K562 (cell line): ENCODE data around the gene TWSG1. TPM values are rescaled to one million over a fixed set of nuclear protein-coding genes. Genes with fewer than 3 reads are reported as not detected.

Experiments
- ATAC-seq: fragments of 200-7000 bp; cut with Tn5 transposase; 3 replicates; pipeline ENCODE4 v1.9.1; 2020; ENCODE audit warnings: moderate library complexity
- BruUV-seq: library from RNA; stranded (reverse); fragments of 400-500 nt; replicated peaks from 2 replicates; lab custom pipeline; 2021; lab: Mats Ljungman, UMichigan
- CTCF ChIA-PET: fragments of 300-600 bp; formaldehyde crosslinking; extraction: SDS; loops from one replicate; lab custom pipeline; 2021; ENCODE audit warnings: low intra/inter-chr PET ratio; lab: Yijun Ruan, JAX
- POLR2A ChIA-PET: fragments of 300-600, 350-650 bp; sonication (Branson Sonifier 250); formaldehyde crosslinking; extraction: SDS; loops from one replicate; lab custom pipeline; 2021; ENCODE audit warnings: antibody characterized with exemption, inconsistent platforms; lab: Yijun Ruan, JAX
- DNase-seq, 4 experiments: peaks; one replicate each; pipeline versions ENCODE4 v3.0.0 to v3.0.0-alpha.2; 2011 to 2018; ENCODE audit warnings: low spot score in 3 of 4, mixed read lengths in 3 of 4; ENCODE audit errors: extremely low read depth in 1 of 4
- FAIRE-seq: peaks from 2 replicates; lab custom pipeline; 2011; peaks lifted over from hg19 to GRCh38; lab: Jason Lieb, UNC
- H2AFZ ChIP-seq: 2 replicates; pipeline ENCODE4 v1.6.0; 2011; ENCODE audit warnings: low read depth, low read length, control low read depth, inconsistent platforms
- H3K27ac ChIP-seq: fragments of 200-600 bp; 3 replicates; pipeline ENCODE4 v1.8.0; 2011; ENCODE audit warnings: low read depth, mild to moderate bottlenecking, control low read depth, inconsistent platforms, low read length, moderate library complexity, mixed read lengths; ENCODE audit errors: extremely low read depth
- H3K27me3 ChIP-seq, 2 experiments: fragments of 300-600 bp in 1 of 2; 2 replicates in 1 of 2; 3 replicates in 1 of 2; pipeline versions ENCODE4 v1.6.0 to v1.8.0; 2011; ENCODE audit warnings: inconsistent platforms in 2 of 2, low read length in 2 of 2, mild to moderate bottlenecking in 1 of 2, mixed read lengths in 1 of 2, moderate library complexity in 1 of 2; ENCODE audit not compliant: control insufficient read depth in 2 of 2, insufficient read depth in 2 of 2
- H3K36me3 ChIP-seq: fragments of 300-600 bp; 3 replicates; pipeline ENCODE4 v1.8.0; 2011; ENCODE audit warnings: mild to moderate bottlenecking, low read length, inconsistent platforms; ENCODE audit not compliant: control insufficient read depth, insufficient read depth
- H3K4me1 ChIP-seq, 2 experiments: fragments of 200-600 bp in 1 of 2; replicated peaks in 1 of 2; 2 replicates in 1 of 2; 3 replicates in 1 of 2; pipeline versions ENCODE4 v1.5.1 to v1.8.0; 2011; ENCODE audit warnings: inconsistent platforms in 2 of 2, low read length in 2 of 2, mild to moderate bottlenecking in 1 of 2, mixed read lengths in 1 of 2, moderate library complexity in 1 of 2; ENCODE audit not compliant: control insufficient read depth in 2 of 2, insufficient read depth in 2 of 2
- H3K4me2 ChIP-seq: 2 replicates; pipeline ENCODE4 v1.6.1; 2011; ENCODE audit warnings: low read length, control low read depth, inconsistent platforms, mixed read lengths; ENCODE audit not compliant: insufficient read depth
- H3K4me3 ChIP-seq: fragments of 200-600 bp; sonication (generic), shearing (Covaris generic); 2 replicates; pipeline ENCODE4 v1.5.1; 2016; ENCODE audit warnings: control low read depth, inconsistent platforms
- H3K79me2 ChIP-seq: fragments of 200-600 bp; 3 replicates; pipeline ENCODE4 v1.8.0; 2011; ENCODE audit warnings: low read length, inconsistent platforms; ENCODE audit not compliant: control insufficient read depth, insufficient read depth
- H3K9ac ChIP-seq, 2 experiments: 2 replicates each; pipeline versions ENCODE4 v1.6.0 to v1.6.1; 2011; ENCODE audit warnings: low read depth in 2 of 2, low read length in 2 of 2, control low read depth in 1 of 2, inconsistent platforms in 1 of 2, mild to moderate bottlenecking in 1 of 2, mixed read lengths in 1 of 2; ENCODE audit not compliant: insufficient read depth in 1 of 2
- H3K9me1 ChIP-seq: one replicate; pipeline ENCODE4 v1.6.0; 2011; ENCODE audit warnings: inconsistent platforms, mild to moderate bottlenecking, low read length, moderate library complexity; ENCODE audit not compliant: control insufficient read depth, insufficient read depth
- H3K9me3 ChIP-seq: replicated peaks from 2 replicates; pipeline ENCODE4 v1.5.1; 2011; ENCODE audit warnings: low read depth, low read length, inconsistent platforms; ENCODE audit not compliant: control insufficient read depth, insufficient read depth
- H4K20me1 ChIP-seq: replicated peaks from 2 replicates; pipeline ENCODE4 v1.6.1; 2011; ENCODE audit warnings: low read length, inconsistent platforms, mixed read lengths; ENCODE audit not compliant: control insufficient read depth, insufficient read depth
- ARID1B ChIP-seq: fragments of 450-650 bp; IDR thresholded peaks from 2 replicates; pipeline ENCODE4 v1.6.1; 2016; ENCODE audit warnings: antibody characterized with exemption, mild to moderate bottlenecking, inconsistent platforms
- ATF4 ChIP-seq: fragments of 450-650 bp; formaldehyde crosslinking; IDR thresholded peaks from 2 replicates; pipeline ENCODE4 v1.4.0; 2022; ENCODE audit warnings: mild to moderate bottlenecking, moderate library complexity
- CHD1 ChIP-seq: fragments of 200-600 bp; sonication (generic); IDR thresholded peaks from one replicate; pipeline ENCODE4 v1.6.1; 2012; ENCODE audit warnings: mild to moderate bottlenecking, moderate library complexity, low read length, inconsistent platforms
- EP300 ChIP-seq: IDR thresholded peaks from 2 replicates; pipeline ENCODE4 v1.6.1; 2012; ENCODE audit warnings: low read length, improper control_type of control experiment
- PBX2 ChIP-seq, 2 experiments: IDR thresholded peaks in 1 of 2; conservative IDR thresholded peaks in 1 of 2; 2 replicates each; pipeline ENCODE4 v1.6.1; 2016; ENCODE audit warnings: low read depth in 2 of 2, mild to moderate bottlenecking in 1 of 2, missing compliant biosample characterization in 1 of 2, missing genetic modification characterization in 1 of 2, moderate library complexity in 1 of 2
- TCF3 ChIP-seq: sonication (generic); formaldehyde crosslinking; IDR thresholded peaks from 2 replicates; pipeline ENCODE4 v1.4.0; 2020; ENCODE audit warnings: mild to moderate bottlenecking, missing genetic modification reagents
- TRIM24 ChIP-seq, 2 experiments: fragments of 450-650 bp; IDR thresholded peaks; 2 replicates each; pipeline ENCODE4 v1.6.1; 2016
- ZNF511 ChIP-seq: sonication (generic); formaldehyde crosslinking; IDR thresholded peaks from 2 replicates; pipeline ENCODE4 v1.8.0; 2022; ENCODE audit warnings: mild to moderate bottlenecking, missing genetic modification reagents
- WGBS: fragments of 100-300 bp; shearing (Covaris generic); methylation state at CpG from one replicate; pipeline ENCODE4 v1.1.6; 2016; ENCODE audit warnings: low coverage, mixed read lengths; ENCODE audit not compliant: insufficient coverage; ENCODE audit errors: missing lambda C conversion rate; 5-methylcytosine and 5-hydroxymethylcytosine counted together
- in situ Hi-C: fragments of 300-500 bp; cut with MboI; formaldehyde crosslinking; loops from 4 replicates; pipeline ENCODE4 v1.15.0; 2018; ENCODE audit warnings: inconsistent platforms, mixed read lengths
- intact Hi-C: fragments of 100-400 bp; cut with micrococcal nuclease; formaldehyde crosslinking; loops from 2 replicates; pipeline ENCODE4 v1.14.2; 2022
- polyA plus RNA-seq, 8 experiments: library from polyadenylated mRNA; depleted of rRNA in 4 of 8; stranded (reverse) in 5 of 8; unstranded in 3 of 8; fragments of >200 nt; fragmentation: Nextera tagmentation in 2 of 8; fragmentation: Illumina TruSeq in 1 of 8; extraction: Ambion mirVana in 2 of 8; extraction: Trizol in 1 of 8; gene quantifications; 2 replicates each; pipeline versions ENCODE4 v1.2.1 to v1.2.3, GENCODE V29; 2011 to 2014; ENCODE audit warnings: inconsistent platforms in 1 of 8, missing spikeins in 1 of 8
- total RNA-seq, 7 experiments: library from RNA; depleted of rRNA in 6 of 7; stranded (reverse); fragments of >200 nt in 6 of 7; fragmentation: Illumina TruSeq in 2 of 7; extraction: Trizol in 2 of 7; gene quantifications; 2 replicates each; pipeline versions ENCODE4 v1.2.1 to v1.2.3, GENCODE V29; 2011 to 2021; ENCODE audit warnings: low replicate concordance in 1 of 7

The TWSG1 gene
- total and polyA plus RNA-seq, 9 of the 15 experiments (the other 6 are each of a cell fraction or from before 2014, with no cell fraction given), result 10.4 to 37.2 (median 25.1) TPM

- POLR2A ChIA-PET, result interaction anchor here (0.8 to 1.5 kb wide), 4 partner anchors 9 to 22 kb away, joined by 3 to 5 read pairs (median 4); no protein-coding TSS in a partner anchor
Measured at GRCh38 chr18:9380621-9381395, 46.2 kb downstream of the TWSG1 start.

GRCh38 chr18:9386879-9387278 lies 52.3 kb downstream of the TWSG1 start:
- BruUV-seq, result no TSS peak
- peak; percentile 60; the same call in 1 of the 2 replicates for TF ChIP-seq ARID1B
- 0 out of 2 replicates have a peak, but pooled peaks have one; percentile 10 for TF ChIP-seq TCF3 (CRISPR knock-in tag)
- TF ChIP-seq ATF4 (CRISPR knock-in tag), result no peak
- TF ChIP-seq PBX2 (CRISPR knock-in tag; IDR thresholded peaks at IDR 0.05; ENCODE audit: low read depth), result no peak
- no peak for TF ChIP-seq PBX2 (tag; conservative IDR thresholded peaks at IDR 0.05; ENCODE audit: low read depth)
- no peak for TF ChIP-seq TRIM24 (IDR thresholded peaks at IDR 0.05)
- TF ChIP-seq EP300, result peak; percentile 23; the same call in 1 of the 2 replicates
- no peak for TF ChIP-seq CHD1

More at GRCh38 chr18:9380621-9381395, 46.2 kb downstream of the TWSG1 start:
- peaks cover 0 to 3% of the 10 kb centered on the region in 2 experiments; a peak in 1 of 5 replicates for H3K4me1 ChIP-seq
- H3K79me2 ChIP-seq, result no peaks in the 10 kb centered on the region
- H2AFZ ChIP-seq, result no peak overlapping the region
- CTCF ChIA-PET, result no interaction called here
- H3K4me3 ChIP-seq, result no peak overlapping the region
- BruUV-seq, result no TSS peak
- FAIRE-seq (no peak), ATAC-seq (no peak), DNase-seq (no peak)
- in situ Hi-C loops, result no loop called here
- H3K27ac ChIP-seq, result no peak overlapping the region
- no peaks in the 10 kb centered on the region for H4K20me1 ChIP-seq
- no peak overlapping the region for H3K9ac ChIP-seq
- no peaks in the 10 kb centered on the region for H3K36me3 ChIP-seq
- H3K9me3 ChIP-seq, result no peaks in the 10 kb centered on the region
- no peaks in the 10 kb centered on the region for H3K9me1 ChIP-seq
- WGBS, result 58% methylated on average over 4 of the region's 4 CpGs
- H3K4me2 ChIP-seq, result no peak overlapping the region
- intact Hi-C loops, result no loop called here
- no peak for TF ChIP-seq ZNF511
- no peaks in the 10 kb centered on the region for H3K27me3 ChIP-seq

More at GRCh38 chr18:9386879-9387278, 52.3 kb downstream of the TWSG1 start:
- Histone ChIP-seq H3K27ac (peak overlapping the region; percentile 2; the same call in 1 of the 3 replicates), H2AFZ (no peak overlapping the region), H3K9ac (no peak overlapping the region), H3K27me3 (no peaks in the 10 kb centered on the region), H3K36me3 (peaks cover 4% of the 10 kb centered on the region; the same call in 1 of the 3 replicates), H3K4me3 (no peak overlapping the region), H3K4me1 (peaks cover 4 to 6% of the 10 kb centered on the region in 2 experiments; a peak in 3 of 5 replicates), H3K79me2 (no peaks in the 10 kb centered on the region), H3K4me2 (no peak overlapping the region), H3K9me1 (no peaks in the 10 kb centered on the region), H4K20me1 (no peaks in the 10 kb centered on the region), H3K9me3 (peaks cover 3% of the 10 kb centered on the region; the same call in 1 of the 2 replicates)
- CTCF ChIA-PET, result no interaction called here
- intact Hi-C loops (no loop called here), in situ Hi-C loops (no loop called here)
- 5% methylated on average over 1 of the region's 1 CpG for WGBS
- FAIRE-seq, result no peak
- DNase-seq, result peak in 1 of 4 experiments; percentile 18
- peak; percentile 64 for ATAC-seq
- POLR2A ChIA-PET, result interaction anchor here (0.6 to 1.4 kb wide), 3 partner anchors 17 to 68 kb away, joined by 3 to 6 read pairs (median 4); no protein-coding TSS in a partner anchor
